Measurements from ENCODE around the gene NPDC1.
"Not testable (repeated sequence)": the region's sequence is repeated elsewhere in the genome, so short reads cannot be mapped to it uniquely, and the experiment has no call there.

Gene NPDC1

GRCh38 chr9:137034039-137034708 lies 11.8 kb downstream of the NPDC1 start:
- Histone ChIP-seq H3K27ac (ENCODE audit: low read length) (no peak overlapping the region), H3K4me2 (ENCODE audit: low read depth, low read length) (peak overlapping the region; percentile 7; the same call in 1 of the 2 replicates), H3K4me1 (ENCODE audit: low read length) (peaks cover 5% of the 10 kb centered on the region), H2AFZ (ENCODE audit: low read length) (no peak overlapping the region), H4K20me1 (ENCODE audit: insufficient read depth, low read length) (no peaks in the 10 kb centered on the region), H3K27me3 (replicated peaks; ENCODE audit: insufficient read depth, low read length) (peaks cover 77% of the 10 kb centered on the region), H3K4me3 (ENCODE audit: low read length) (no peak overlapping the region), H3K9ac (ENCODE audit: low read length) (no peak overlapping the region), H3K36me3 (replicated peaks; ENCODE audit: insufficient read depth, low read length) (no peaks in the 10 kb centered on the region), H3K79me2 (ENCODE audit: low read length) (no peaks in the 10 kb centered on the region), H3K9me2 (replicated peaks; ENCODE audit: insufficient read depth, low read length) (no peaks in the 10 kb centered on the region), H3K9me3 (replicated peaks; ENCODE audit: insufficient read depth, low read length) (no peaks in the 10 kb centered on the region), H3F3A (ENCODE audit: insufficient read depth, low read length) (peaks cover 1% of the 10 kb centered on the region)
- DNase-seq, result no peak
- no peak for TF ChIP-seq EZH2 (optimal IDR thresholded peaks at IDR 0.05; ENCODE audit: low read depth, low read length)
- no peak for TF ChIP-seq EZH2phosphoT487 (IDR thresholded peaks at IDR 0.05; ENCODE audit: low read length)
- TF ChIP-seq CTCF (IDR thresholded peaks at IDR 0.05; ENCODE audit: low read length), result no peak

- not testable (repeated sequence) for H3K9me2 ChIP-seq (replicated peaks; ENCODE audit: insufficient read depth, low read length); H3K9ac ChIP-seq (ENCODE audit: low read length); H2AFZ ChIP-seq (ENCODE audit: low read length); H4K20me1 ChIP-seq (ENCODE audit: insufficient read depth, low read length); H3K79me2 ChIP-seq (ENCODE audit: low read length); H3K4me1 ChIP-seq (ENCODE audit: low read length); H3K9me3 ChIP-seq (replicated peaks; ENCODE audit: insufficient read depth, low read length); H3K4me3 ChIP-seq (ENCODE audit: low read length); H3F3A ChIP-seq (ENCODE audit: insufficient read depth, low read length); DNase-seq; H3K27ac ChIP-seq (ENCODE audit: low read length); H3K36me3 ChIP-seq (replicated peaks; ENCODE audit: insufficient read depth, low read length); H3K4me2 ChIP-seq (ENCODE audit: low read depth, low read length)
- peaks cover 70% of the 10 kb centered on the region for H3K27me3 ChIP-seq (replicated peaks; ENCODE audit: insufficient read depth, low read length)
These were observed 12.5 kb downstream of the NPDC1 start for GRCh38 chr9:137033481-137033880.

- H3F3A ChIP-seq (ENCODE audit: insufficient read depth, low read length), result peaks cover 5% of the 10 kb centered on the region
- H3K9ac ChIP-seq (ENCODE audit: low read length), result no peak overlapping the region
- no peak overlapping the region for H3K4me3 ChIP-seq (ENCODE audit: low read length)
- H3K9me3 ChIP-seq (replicated peaks; ENCODE audit: insufficient read depth, low read length), result no peaks in the 10 kb centered on the region
- DNase-seq, result no peak
- H3K4me2 ChIP-seq (ENCODE audit: low read depth, low read length), result no peak overlapping the region
- H3K4me1 ChIP-seq (ENCODE audit: low read length), result peaks cover 8% of the 10 kb centered on the region
- H3K9me2 ChIP-seq (replicated peaks; ENCODE audit: insufficient read depth, low read length), result no peaks in the 10 kb centered on the region
- H3K79me2 ChIP-seq (ENCODE audit: low read length), result no peaks in the 10 kb centered on the region
- H4K20me1 ChIP-seq (ENCODE audit: insufficient read depth, low read length), result no peaks in the 10 kb centered on the region
- no peaks in the 10 kb centered on the region for H3K36me3 ChIP-seq (replicated peaks; ENCODE audit: insufficient read depth, low read length)
- no peak overlapping the region for H2AFZ ChIP-seq (ENCODE audit: low read length)
- no peak for TF ChIP-seq CTCF (IDR thresholded peaks at IDR 0.05; ENCODE audit: low read length)
- no peak for TF ChIP-seq EZH2 (optimal IDR thresholded peaks at IDR 0.05; ENCODE audit: low read depth, low read length)
- no peak for TF ChIP-seq EZH2phosphoT487 (IDR thresholded peaks at IDR 0.05; ENCODE audit: low read length)
- H3K27me3 ChIP-seq (replicated peaks; ENCODE audit: insufficient read depth, low read length), result peaks cover 70% of the 10 kb centered on the region
- H3K27ac ChIP-seq (ENCODE audit: low read length), result no peak overlapping the region
These were observed 13.1 kb downstream of the NPDC1 start for GRCh38 chr9:137032858-137033257.

- Histone ChIP-seq H3K36me3 (replicated peaks; ENCODE audit: insufficient read depth, low read length) (no peaks in the 10 kb centered on the region), H3K9ac (ENCODE audit: low read length) (no peak within 1 kb of the TSS), H3K4me1 (ENCODE audit: low read length) (peaks cover 8% of the 10 kb centered on the region), H2AFZ (ENCODE audit: low read length) (no peak within 1 kb of the TSS), H4K20me1 (ENCODE audit: insufficient read depth, low read length) (no peaks in the 10 kb centered on the region), H3K4me2 (ENCODE audit: low read depth, low read length) (no peak within 1 kb of the TSS), H3K9me2 (replicated peaks; ENCODE audit: insufficient read depth, low read length) (no peaks in the 10 kb centered on the region), H3K27ac (ENCODE audit: low read length) (no peak within 1 kb of the TSS), H3F3A (ENCODE audit: insufficient read depth, low read length) (peaks cover 5% of the 10 kb centered on the region), H3K4me3 (ENCODE audit: low read length) (no peak within 1 kb of the TSS), H3K9me3 (replicated peaks; ENCODE audit: insufficient read depth, low read length) (no peaks in the 10 kb centered on the region), H3K79me2 (ENCODE audit: low read length) (no peaks in the 10 kb centered on the region), H3K27me3 (replicated peaks; ENCODE audit: insufficient read depth, low read length) (peaks cover 68% of the 10 kb centered on the region)
- TF ChIP-seq EZH2 (optimal IDR thresholded peaks at IDR 0.05; ENCODE audit: low read depth, low read length), result no peak
- no peak for TF ChIP-seq CTCF (IDR thresholded peaks at IDR 0.05; ENCODE audit: low read length)
- TF ChIP-seq EZH2phosphoT487 (IDR thresholded peaks at IDR 0.05; ENCODE audit: low read length), result no peak
- DNase-seq, result no peak
These were observed 13.9 kb downstream of the NPDC1 start, which contains the start of gene FUT7 for GRCh38 chr9:137031904-137032640. Gene FUT7, minus strand, starts transcription at chr9:137032088. Its CDS starts 97 bp downstream, at chr9:137031991.
